ENCODE measurements around the gene KRT39.

DNA sequence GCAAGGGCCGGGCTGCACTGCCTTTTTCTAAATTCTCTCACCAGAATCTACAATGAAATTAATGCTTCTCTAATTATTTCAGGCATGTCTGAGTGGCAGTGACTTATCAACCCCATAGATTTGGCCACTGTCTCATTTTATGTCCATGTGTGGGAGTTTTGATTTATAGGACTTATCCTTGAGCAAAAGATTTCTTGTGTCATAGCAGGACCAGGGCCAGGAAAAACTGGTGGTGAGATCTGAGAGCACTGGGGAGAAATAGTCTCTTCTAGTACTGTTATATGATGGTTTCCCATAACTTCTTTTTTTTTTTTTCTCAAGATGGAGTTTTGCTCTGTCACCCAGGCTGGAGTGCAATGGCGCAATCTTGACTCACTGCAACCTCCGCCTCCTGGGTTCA, 27.8 kb downstream of the KRT39 start:
- TF ChIP-seq TARDBP (IDR thresholded peaks at IDR 0.05) = no peak
- TF ChIP-seq ELF4 (IDR thresholded peaks at IDR 0.05) = no peak
- no peak for TF ChIP-seq FOXM1 (IDR thresholded peaks at IDR 0.05; ENCODE audit: borderline replicate concordance)
- no peak for TF ChIP-seq FOXA1 (IDR thresholded peaks at IDR 0.05)
- TF ChIP-seq SUZ12 (IDR thresholded peaks at IDR 0.05) = no peak
- no peak for TF ChIP-seq CTBP1 (IDR thresholded peaks at IDR 0.05; ENCODE audit: borderline replicate concordance)
- TF ChIP-seq NFRKB (IDR thresholded peaks at IDR 0.05) = no peak
- TF ChIP-seq SP1 (IDR thresholded peaks at IDR 0.05) = no peak
- no peak for TF ChIP-seq BHLHE40 (IDR thresholded peaks at IDR 0.05; ENCODE audit: borderline replicate concordance)

Data from HEK293T (cell line).